Activated T-helper 9 cell treated with anti-CD3 and anti-CD28 coated beads, Interleukin-2, amount 50 U/mL, for 16 hours (primary cell): Measurements from ENCODE around the gene ERBB2.

Experiments
- DNase-seq: peaks from one replicate; pipeline ENCODE4 v3.0.0-alpha.2; 2020; ENCODE audit warnings: low read depth

The ERBB2 gene

DNA sequence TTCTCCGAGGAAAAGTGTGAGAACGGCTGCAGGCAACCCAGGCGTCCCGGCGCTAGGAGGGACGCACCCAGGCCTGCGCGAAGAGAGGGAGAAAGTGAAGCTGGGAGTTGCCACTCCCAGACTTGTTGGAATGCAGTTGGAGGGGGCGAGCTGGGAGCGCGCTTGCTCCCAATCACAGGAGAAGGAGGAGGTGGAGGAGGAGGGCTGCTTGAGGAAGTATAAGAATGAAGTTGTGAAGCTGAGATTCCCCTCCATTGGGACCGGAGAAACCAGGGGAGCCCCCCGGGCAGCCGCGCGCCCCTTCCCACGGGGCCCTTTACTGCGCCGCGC lies at the start of gene ERBB2:
ERBB2 (plus strand) TSS at position 247 of the 330 bp plus-strand sequence. CDS start 175 bp downstream, outside the sequence.
- DNase-seq: no peak

DNA sequence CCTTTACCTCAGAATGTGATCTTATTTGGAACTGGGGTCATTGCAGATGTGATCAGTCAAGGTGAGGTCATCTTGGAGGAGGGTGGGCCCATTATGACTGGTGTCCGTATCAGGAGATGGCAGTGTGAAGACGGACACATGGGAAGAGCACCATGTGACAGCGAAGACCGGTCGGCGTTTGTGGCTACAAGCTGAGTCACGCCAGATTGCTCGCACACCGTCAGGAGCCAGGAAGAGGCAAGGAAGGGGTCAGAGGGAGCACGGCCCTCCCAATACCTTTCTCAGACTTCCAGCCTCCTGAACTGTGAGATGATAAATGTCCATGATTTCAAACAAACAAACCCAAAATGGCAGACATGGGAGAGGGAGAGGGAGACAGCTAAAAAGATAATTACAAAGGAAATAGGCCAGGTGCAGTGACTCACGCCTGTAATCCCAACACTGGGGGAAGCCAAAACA lies 49.7 kb upstream of the ERBB2 start:
- no peak for DNase-seq

DNA sequence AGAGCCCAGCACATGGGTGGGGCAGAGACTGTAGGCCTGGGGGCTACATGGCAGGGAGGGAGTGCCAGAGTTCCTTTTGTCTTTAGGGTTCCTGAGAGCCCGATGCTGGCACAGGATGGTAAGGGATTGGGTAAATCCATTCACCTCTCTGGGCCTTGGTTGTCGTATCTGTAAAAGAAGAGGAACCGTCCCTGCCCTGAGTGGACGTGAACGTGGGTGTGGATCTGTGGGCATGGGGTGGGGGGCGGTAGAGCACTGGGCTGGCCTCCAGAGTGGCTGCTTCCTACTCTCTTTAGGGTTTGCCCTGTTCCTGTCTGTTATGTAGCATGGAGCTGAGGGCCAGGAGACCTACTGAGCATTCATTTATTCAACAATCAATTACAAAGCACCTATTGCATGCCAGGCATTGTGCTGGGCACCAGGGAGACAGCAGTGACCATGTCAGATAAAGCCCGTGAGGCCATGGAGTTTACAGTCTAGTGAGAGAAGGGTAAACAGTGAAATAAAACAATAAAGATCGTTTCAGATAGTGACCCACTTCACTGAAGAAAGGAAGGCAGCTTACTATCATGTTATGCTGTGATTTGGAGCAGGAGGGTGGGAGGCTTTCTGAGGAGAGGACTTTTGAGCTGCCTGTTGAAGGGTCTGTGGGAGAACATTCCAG lies 47.8 kb upstream of the ERBB2 start:
- DNase-seq: no peak

DNA sequence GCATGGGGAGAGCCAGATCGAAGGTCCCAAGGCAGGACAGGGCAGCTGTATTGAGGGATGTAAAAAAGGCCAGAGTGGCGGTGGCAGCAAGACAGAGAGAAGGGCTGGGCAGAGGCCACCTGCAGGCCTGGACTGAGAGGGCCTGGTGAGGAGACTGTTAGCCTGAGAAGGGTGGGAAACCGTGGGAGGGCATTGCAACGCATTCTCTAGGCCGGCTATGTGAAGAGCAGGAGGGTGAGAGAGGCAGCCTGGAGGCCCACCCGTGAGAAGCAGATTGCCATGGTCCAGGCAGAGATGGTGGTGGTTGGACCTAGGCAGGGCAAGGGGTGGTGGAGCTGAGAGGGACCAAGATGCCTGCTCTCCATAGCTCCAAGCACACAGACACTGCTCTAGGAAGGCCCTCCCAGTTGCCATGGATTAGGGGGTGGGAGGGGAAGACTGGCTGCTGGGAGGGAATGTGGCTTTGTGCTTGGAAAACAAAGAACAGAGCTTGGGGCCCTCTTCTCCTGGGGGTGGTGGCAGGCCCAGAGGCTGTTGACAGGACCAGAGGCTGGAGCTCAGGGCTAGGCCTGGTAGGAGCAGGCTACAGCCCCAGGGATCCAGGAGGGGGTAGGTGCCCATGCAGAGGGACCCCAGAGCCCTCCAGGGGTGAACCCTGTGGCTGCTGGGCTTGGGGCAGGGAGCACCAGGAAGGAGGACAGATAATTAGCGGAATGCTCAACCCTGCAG lies 47.1 kb upstream of the ERBB2 start:
- DNase-seq: no peak

DNA sequence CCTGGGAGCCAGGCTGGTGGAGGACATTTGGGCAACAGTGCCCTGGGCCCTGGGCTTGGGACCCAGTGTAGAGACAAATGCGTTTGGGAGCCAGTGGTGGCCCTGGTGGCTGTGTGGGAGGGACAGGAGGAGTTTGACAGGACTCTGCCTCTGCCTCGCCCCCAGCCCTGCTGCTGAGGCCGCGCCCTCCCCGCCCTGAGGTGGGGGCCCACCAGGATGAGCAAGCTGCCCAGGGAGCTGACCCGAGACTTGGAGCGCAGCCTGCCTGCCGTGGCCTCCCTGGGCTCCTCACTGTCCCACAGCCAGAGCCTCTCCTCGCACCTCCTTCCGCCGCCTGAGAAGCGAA lies 46.6 kb upstream of the ERBB2 start:
- DNase-seq: no peak

DNA sequence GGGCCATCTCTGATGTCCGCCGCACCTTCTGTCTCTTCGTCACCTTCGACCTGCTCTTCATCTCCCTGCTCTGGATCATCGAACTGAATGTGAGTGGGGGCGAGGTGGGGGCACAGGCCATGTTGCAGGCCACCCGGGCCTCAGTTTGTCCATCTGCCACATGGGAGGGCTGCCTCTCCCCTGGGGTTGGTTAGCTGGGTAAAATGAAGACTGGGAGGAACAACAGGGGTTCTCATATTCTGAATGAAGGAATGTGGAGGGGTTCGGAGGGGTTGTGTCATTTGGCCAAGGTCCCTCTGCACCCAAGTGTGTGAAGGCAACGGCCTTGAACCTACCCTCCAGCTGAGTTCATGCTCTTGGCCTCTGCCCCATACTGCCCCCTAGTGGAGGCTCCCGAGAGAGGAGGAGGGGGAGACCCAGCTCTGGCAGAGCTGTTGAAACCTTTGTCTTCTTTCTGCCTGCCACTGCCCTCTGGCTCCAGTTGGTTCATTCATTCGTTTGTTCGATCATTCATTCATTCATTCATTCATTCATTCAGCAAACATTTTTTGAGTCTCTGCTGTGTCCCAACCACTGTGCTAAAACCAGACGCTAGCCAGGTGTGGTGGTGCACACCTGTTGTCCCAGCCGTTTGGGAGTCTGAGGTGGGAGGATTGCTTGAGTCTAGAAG lies 46.1 kb upstream of the ERBB2 start:
- peak; percentile 65 for DNase-seq

DNA sequence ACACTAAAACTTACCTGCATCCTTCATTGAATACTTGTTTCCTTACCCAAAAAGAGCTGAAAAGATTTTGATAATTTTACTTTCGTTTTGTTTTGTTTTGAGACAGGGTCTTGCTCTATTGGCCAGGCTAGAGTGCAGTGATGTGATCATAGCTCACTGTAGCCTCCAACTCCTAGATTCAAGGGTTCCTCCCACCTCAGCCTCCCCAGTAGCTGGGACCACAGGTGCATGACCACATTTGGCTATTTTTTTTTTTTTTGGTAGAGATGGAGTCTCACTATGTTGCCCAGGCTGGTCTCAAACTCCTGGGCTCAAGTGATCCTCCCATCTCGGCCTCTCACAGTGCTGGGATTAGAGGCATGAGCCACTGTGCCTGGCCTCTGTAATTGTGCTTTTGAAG lies 44.8 kb upstream of the ERBB2 start:
- DNase-seq: no peak

DNA sequence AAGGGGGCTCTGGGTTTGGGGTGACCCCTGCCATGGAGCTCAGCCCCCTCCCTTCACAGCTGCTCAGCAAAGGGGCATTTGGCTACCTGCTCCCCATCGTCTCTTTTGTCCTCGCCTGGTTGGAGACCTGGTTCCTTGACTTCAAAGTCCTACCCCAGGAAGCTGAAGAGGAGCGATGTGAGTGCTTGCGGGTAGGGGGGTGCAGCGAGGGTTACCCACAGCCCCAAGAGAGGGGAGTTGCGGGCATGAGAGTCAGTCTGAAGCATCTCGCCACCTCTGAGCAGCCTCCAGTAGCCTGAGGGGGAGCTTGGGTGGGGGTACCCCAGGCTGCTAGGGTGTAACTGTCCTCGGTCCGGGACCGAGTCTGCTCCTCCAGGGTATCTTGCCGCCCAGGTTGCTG lies 41.5 kb upstream of the ERBB2 start:
- no peak for DNase-seq

DNA sequence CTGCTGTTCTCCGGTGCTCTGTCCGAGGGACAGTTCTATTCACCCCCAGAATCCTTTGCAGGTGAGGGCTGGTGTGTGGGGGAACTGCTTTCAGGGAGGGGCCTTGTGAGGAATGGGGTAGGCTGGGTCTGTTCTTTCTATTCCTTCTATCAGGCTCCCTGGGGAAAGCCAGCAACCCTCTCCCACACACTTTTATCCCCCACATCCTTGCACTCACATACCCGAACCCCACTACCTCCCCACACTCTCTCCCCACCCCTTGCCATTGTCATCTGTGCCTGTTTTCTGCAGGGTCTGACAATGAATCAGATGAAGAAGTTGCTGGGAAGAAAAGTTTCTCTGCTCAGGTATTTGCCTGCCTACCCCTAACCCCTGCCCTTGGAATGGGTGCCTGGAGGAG lies 41.1 kb upstream of the ERBB2 start:
- DNase-seq: no peak

DNA sequence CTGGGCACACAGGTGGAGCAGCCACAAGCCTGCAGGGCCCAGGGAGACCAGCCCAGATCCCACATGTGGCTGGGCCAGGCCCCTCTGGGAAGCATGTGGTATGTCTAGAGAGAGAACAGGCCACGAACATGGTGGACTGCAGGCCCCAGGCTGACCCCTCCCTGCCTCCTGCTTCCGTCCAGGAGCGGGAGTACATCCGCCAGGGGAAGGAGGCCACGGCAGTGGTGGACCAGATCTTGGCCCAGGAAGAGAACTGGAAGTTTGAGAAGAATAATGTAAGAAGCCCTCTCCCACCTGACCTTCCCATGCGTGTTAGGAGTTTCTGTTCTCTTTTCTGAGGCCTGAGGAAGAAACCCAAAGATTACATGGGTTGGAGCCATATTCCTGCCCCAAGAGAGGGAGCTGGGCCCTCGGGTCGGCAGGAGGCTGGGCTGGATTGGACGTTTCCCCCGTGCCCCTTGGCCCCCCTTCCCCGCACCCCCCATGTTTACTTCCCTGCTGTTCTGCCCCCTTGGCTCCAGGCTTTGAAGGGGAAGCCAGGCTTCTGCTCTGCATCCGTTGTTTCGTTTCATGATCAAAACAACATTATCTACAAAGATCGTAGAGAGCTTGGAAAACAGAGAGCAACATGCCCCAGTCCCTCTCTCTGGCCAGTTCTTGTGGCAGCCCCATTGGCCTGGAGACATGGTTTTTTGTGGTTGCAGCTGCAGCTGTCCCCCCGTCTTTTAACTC lies 40.4 kb upstream of the ERBB2 start:
- no peak for DNase-seq

DNA sequence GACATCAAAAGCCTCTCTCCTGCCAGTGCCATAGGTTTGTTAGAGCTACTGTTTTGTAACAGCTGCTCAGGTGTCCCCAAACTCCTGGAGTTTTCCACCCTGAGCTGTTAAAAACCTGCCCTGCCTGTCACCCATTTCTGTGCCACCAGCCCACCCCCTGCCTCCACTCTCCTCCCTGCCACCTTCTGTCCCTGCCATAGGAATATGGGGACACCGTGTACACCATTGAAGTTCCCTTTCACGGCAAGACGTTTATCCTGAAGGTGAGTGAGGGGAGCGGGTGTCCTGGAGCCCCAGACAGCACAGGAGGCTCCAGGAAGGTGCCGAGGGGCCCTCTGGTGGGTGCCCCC lies 39.9 kb upstream of the ERBB2 start:
- DNase-seq: no peak

DNA sequence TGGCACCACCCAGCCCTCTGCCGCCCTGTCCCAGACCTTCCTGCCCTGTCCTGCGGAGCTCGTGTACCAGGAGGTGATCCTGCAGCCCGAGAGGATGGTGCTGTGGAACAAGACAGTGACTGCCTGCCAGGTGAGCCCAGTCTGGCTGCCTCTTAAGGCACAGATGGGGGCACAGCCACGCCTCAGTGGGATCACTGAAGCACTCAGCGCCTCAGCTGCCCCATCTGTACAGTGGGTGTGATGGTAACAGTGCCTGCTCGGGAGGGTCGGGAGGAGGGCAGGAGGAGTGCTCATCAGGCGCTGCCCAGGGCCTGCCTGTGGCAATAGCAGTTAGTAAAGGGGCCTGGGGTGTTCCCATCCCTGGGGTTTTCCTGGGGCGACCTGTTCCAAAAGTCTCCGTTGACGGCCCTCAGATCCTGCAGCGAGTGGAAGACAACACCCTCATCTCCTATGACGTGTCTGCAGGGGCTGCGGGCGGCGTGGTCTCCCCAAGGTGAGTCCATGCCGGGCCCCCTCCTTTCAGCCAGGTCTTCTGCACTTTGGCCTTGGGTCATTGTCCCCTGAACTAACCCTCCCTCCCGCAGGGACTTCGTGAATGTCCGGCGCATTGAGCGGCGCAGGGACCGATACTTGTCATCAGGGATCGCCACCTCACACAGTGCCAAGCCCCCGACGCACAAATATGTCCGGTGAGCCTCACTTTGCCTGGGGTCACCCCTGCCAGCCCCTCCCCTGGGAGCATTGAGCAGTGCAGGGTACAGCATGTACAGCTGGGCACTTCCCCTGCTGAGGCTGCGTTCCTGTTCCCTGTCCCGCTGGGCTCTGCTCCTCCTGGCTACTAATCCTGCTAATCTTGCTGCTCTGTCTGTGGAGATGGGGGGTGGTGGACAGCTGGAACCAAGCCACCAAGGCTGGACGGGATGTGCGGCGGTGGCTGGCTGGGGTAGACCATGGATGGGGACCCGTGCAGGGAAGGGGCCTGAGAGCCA lies 39.2 kb upstream of the ERBB2 start:
- no peak for DNase-seq

DNA sequence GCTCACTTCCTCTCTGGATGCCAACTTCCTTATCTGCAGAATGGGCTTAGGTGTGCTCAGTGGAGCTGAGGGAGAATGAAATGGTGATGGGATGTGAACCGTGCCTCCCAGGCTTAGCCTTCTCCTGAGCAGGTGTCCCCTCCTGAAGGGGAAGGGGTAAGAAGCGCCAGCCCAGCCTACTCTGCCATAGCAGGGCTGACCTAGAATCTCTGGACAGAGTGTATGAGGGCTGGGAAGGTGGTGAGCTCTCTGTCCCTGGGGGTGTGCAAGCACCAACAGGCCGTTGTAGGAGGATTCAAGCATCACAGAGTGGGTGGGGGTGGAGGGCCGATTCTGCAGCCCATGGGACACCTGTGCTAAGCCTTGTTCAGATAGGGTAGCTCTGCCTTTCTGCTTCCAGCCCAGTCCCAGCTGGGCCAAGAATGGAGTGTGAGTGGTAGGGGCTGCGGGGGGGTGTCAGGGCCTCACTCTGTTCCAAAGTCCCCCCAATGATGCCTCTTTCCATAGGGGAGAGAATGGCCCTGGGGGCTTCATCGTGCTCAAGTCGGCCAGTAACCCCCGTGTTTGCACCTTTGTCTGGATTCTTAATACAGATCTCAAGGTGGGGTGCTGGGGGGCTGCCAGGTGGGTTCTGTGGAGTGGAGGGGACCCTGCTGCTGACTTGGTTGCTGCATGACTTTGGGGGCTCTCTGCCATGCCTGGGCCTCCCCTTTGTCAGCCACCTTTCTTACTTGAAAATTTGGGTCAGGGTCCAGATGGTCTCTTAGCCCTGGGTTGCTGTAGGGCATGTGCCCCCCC lies 37.9 kb upstream of the ERBB2 start:
- no peak for DNase-seq

DNA sequence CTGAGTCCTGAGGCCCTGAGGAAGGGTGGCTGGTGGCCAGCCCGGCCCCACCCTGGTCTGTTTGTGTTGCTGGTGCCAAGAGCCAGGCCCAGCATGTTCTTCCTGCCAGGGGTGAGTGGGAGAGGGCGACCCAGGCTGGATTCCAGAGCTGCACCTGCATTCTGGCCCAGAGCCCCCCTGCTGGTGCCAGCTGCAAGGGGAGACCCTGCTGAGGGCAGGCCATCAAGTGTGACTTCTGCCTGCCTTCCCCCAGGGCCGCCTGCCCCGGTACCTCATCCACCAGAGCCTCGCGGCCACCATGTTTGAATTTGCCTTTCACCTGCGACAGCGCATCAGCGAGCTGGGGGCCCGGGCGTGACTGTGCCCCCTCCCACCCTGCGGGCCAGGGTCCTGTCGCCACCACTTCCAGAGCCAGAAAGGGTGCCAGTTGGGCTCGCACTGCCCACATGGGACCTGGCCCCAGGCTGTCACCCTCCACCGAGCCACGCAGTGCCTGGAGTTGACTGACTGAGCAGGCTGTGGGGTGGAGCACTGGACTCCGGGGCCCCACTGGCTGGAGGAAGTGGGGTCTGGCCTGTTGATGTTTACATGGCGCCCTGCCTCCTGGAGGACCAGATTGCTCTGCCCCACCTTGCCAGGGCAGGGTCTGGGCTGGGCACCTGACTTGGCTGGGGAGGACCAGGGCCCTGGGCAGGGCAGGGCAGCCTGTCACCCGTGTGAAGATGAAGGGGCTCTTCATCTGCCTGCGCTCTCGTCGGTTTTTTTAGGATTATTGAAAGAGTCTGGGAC lies 37.1 kb upstream of the ERBB2 start:
- DNase-seq: no peak

DNA sequence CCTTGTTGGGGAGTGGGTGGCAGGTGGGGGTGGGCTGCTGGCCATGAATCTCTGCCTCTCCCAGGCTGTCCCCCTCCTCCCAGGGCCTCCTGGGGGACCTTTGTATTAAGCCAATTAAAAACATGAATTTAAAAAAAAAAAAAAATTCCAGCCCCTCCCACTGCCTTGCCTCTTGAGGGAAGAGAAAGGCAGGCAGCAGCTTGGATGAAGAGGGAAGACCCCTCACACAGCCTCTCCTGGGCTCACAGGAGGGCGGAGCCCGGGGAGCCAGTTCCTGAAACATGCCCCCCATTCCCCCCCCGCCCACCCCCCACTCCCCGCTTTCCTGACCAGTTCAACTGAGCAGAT lies 36.5 kb upstream of the ERBB2 start:
- DNase-seq: no peak

DNA sequence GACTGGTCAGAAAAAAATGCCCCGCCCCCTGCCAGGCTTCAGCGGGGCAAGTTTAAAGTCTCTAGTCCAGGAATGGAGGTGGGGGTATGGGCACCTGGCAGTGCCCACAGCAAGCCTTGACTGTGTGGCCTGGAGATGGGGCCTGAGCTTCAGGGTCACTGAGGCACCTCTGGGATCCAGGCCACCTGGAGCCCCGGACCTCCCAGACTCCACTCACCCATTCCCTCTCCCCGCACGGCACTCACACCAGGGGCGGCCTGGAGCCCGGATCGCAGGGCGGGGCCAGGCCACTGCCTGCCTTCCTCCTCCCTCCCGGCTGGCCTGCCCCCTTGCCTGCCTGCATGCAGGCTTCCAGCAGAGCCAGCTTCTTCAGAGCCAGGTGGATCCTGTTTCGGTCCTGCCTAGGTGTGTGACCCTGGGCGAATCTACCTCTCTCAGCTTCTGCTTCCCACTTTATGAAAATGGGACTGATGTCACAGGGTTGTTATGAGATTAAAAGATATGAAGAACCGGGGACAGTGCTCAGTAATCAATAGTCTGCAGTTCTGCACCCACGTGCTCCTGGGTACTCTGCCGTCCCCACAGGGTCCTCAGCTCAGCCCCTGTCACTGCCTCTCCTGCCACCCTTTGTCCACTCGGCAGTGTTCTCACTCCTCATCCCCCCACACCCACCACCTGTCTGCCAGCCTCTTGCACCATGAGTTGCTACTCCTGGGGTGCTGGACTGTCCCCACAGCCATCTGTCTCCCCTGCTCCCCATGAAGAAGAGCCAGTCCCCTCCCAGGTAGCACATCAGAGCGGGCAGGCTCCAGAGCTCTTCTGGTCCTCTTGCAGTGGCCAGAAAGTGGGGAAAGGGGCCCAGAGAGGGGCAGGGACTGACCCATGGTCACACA lies 35.9 kb upstream of the ERBB2 start:
- no peak for DNase-seq

DNA sequence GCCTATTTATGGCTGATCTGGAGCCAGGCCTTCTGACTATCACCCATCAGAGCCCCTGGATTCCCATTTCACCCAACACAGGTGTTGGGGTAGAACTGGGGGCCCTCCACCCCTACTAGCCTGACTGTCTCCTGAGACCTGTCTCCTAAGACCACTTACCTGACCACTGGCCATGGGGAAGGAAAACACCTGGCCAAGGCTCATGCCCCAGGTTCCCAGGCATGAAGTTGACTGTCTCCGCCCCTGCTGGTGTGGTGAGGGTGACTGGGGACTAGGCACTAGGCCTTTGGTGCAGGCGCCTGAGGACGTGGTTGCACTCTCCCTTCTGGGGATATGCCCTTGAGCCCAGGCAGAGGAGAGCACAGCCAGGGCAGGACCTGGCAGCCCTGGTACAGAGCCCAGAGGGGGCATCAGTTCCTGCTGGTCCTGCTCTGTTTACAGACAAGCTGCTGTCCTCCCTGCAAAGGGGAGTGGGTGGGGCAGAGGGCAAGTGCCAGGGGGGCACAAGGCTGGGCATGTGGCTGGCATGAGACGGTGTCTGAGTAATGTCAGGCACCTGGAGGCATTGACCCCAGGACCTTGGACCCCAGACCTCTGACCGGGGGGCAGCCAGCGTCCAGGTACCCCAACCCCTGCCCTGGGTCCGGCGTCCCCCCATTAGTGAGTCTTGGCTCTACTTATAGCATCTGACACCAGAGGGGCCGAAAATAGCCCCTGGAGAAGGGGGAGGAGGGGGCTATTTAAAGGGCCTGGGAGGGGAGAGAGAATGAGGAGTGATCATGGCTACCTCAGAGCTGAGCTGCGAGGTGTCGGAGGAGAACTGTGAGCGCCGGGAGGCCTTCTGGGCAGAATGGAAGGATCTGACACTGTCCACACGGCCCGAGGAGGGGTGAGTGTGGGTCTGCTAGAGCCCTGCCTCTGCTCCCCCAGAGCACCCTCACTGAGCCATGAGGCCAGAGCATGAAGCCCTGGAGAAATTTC lies 35.0 kb upstream of the ERBB2 start, which contains the start of gene TCAP:
TCAP (plus strand) TSS at position 769 of the 981 bp plus-strand sequence; CDS start at position 780, 11 bp downstream.
- no peak for DNase-seq
